GM21423 (cell line): Measurements from ENCODE around the gene ACSL3.
"Not testable (repeated sequence)": the region's sequence is repeated elsewhere in the genome, so short reads cannot be mapped to it uniquely, and the experiment has no call there.

Experiments
- ATAC-seq: cut with Tn5 transposase; IDR thresholded peaks from one replicate; pipeline ENCODE4 v1.9.1; 2021; ENCODE audit warnings: mild to moderate bottlenecking, moderate library complexity; ENCODE audit not compliant: unreplicated experiment

The ACSL3 gene

DNA sequence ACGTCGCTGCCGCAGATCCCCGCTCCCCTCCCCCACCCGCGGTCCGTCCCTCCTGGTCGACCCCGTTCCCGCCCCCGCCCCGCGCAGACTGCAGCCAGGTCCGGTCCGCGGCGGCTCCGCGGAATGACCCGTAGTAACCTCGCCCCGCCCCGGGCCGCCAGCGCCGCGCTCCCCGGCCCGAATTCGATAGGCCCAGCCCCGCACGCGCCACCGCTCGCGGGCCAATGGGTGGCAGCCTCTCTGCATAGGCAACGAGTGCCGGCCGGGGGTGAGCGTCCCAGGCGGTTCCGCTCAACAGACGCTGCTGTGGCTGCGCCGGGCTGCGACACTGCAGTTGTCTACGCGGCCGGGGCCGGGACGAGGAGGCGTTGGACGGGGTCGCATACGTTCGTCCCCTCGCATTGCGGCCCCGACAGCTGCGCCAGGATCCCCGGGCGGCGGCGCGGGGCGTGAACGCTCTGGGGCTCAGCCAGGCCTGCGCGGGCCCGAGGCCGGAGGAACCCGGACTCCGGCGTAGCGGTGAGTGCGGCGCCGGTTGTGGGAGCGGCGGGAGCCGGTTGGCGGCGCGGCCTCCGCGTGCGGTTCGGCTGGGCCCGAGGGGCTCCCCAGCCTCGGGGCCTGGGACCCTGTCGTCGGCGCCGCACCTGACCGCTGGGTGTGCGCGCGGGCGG is at the start of gene ACSL3:
TSS of gene ACSL3 (plus strand) at position 297 of the 671 bp plus-strand sequence. CDS start 47,737 bp downstream, outside the sequence.
- ATAC-seq, result peak; percentile 98

- ATAC-seq, result no peak
Measured at GRCh38 chr2:222811828-222812227, 49.0 kb upstream of the ACSL3 start.

- peak; percentile 90 for ATAC-seq
Measured at GRCh38 chr2:222813177-222813843, 47.5 kb upstream of the ACSL3 start.

DNA sequence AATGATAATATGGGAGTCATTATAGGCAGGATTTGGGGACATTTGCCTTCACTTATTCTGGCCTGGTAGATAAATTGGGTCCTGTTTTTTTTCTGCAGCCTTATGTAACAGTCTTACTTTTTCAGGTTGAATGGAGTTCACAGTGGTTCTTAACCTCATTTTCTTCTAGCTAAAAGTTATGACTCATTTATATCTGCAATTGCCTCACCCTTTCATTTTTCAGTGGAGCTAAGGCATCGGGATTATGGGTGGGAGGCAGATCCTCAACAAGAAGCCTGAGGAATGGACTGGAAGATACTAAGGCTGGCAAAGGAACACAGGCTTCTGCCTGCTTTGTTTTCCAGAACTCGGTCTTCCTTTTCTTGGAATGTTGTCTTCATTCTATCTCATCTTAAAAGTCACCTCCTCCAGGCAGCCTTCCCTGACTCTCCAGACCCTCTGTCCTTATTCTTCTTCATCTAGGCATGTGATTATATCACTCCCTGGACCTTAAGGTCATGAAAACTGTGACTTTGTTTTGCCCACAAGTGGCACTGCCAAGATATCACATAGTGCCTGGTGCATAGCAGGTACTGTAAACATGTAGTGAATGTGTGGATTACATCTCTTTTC is 41.0 kb upstream of the ACSL3 start:
- no peak for ATAC-seq

DNA sequence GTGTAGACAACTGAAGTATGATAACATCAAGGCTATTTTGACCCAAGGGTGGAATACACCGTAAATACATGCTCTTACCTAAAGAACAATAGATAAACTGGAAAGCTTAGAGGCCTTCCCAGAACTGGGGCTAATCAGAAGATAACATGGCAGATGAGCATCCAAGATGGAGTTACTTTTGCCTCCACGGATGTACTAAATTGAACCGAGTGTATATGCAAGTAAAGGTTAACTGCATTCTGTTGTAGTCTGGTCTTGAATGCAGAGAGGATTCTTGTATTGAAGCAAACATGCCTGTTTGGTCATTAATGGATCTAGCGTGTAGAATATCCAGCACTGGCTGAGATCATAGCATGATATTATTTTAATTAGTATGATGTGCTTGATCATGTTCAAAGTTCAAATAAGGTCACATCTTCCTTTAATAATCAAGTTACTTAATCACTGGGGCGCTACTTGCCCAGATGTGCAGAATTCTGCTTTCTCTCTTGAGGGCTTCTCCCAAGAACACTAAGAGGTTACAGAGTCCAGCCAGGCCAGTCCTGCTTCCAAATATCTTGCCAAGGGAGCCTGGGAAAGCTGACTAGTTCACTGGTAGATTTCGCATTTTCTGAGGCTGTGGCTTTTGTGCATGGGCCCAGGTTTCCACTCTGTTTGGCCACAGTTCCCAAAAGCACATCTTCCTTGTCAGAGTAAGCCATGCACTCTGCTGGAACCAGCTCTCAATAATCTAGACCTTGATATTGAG is 37.5 kb upstream of the ACSL3 start:
- ATAC-seq, result no peak

DNA sequence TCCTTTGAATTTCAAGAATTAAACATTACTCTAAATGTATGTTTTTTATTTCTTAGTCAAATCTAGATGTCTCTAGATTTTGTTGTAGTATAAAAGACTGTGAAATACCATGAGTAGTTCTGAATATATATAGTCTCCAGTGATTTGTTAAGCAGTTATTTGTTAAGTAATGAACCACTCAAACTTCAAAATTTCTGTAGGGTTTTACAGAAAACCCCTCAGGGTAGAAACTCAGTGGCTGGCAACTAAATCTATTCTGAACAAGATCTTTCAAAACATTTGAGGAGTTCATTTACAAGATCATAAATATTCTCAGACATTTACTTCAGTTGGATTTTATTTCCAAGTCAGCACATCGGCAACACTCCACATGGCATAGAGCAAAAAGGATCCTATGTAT is 35.8 kb upstream of the ACSL3 start:
- no peak for ATAC-seq

DNA sequence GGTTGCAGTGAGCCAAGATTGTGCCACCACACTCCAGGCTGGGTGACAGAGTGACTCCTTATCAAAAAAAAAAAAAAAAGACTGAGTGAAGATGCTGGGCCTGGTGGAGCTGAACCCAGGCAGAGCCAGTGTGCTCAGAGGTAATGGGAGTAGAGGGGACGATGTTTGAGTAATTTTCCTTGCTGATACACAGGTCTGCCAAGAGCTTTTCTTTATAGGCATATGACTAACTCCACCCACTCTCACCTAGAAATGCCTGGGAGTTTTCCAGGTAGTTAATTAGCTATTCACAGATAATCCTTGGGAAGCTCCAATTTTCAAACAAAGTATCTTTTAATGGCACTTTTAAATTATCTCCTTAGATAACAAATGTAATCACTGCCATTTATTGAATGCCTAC is 33.4 kb upstream of the ACSL3 start:
- no peak for ATAC-seq

GRCh38 chr2:222828572-222828971 is 32.3 kb upstream of the ACSL3 start:
- ATAC-seq, result no peak

GRCh38 chr2:222830164-222830563 is 30.7 kb upstream of the ACSL3 start:
- no peak for ATAC-seq

DNA sequence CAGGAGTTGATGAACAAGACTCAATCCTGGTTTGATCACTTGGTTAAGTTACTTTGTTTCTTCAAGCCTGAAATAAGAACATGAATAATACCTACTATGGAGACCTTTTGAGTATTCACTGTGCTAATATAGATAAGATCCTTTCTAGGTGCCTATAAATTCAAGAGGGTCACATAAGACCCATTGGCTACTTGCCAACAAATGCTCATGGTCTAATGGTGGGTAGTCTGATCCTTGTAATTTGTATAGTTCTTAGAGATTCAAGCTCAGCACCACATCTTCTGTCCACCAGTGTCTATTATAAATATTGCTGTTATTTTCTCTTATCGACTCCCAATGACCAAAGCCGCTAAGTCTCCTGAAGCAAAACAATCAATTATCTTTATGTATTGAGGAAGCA is 27.4 kb upstream of the ACSL3 start:
- no peak for ATAC-seq

DNA sequence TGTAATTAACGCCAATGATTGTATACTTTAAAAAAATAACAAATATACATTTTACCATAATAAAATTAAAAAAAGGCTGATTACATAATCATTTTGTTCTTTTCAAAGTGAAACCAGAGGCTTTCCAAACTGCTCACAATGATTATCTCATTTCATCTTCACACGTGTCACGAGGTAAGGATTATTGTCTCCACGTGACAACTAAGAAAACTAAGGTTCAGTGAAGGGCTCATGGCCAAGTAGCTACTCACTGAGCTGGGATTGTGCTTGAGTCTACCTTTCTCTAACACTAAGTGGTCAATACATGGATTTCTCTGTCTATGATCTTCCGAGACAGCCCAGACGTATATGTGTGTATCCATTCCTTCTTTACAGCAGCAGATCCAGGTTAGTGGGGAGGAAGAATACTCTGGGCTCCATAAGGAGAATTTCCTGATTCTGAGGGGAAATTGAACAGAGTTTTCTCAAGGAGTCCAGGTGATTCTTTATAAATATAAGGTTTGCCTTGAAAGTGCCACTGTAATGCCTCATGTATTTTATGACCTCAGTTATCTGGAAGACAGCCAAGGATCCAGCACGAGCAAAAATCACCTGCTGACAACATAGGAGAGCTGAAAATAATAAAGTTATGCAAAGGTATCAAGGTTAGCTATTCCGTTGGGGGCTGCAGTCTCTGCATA is 25.6 kb upstream of the ACSL3 start:
- no peak for ATAC-seq

DNA sequence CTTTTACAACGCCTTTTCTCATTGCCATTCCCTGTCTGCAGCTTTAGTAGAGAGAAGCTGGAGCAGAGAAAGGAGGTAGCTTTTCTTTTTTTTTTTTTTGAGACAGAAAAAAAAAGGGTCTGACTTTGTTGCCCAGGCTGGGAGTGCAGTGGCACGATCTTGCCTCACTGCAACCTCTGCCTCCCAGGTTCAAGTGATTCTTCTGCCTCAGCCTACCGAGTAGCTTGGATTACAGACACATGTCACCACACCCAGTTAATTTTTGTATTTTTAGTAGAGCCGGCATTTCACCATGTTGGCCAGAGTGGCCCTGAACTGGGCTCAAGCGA is 25.0 kb upstream of the ACSL3 start:
- ATAC-seq, result no peak

- no peak for ATAC-seq
Measured at GRCh38 chr2:222837643-222838056, 23.2 kb upstream of the ACSL3 start.

DNA sequence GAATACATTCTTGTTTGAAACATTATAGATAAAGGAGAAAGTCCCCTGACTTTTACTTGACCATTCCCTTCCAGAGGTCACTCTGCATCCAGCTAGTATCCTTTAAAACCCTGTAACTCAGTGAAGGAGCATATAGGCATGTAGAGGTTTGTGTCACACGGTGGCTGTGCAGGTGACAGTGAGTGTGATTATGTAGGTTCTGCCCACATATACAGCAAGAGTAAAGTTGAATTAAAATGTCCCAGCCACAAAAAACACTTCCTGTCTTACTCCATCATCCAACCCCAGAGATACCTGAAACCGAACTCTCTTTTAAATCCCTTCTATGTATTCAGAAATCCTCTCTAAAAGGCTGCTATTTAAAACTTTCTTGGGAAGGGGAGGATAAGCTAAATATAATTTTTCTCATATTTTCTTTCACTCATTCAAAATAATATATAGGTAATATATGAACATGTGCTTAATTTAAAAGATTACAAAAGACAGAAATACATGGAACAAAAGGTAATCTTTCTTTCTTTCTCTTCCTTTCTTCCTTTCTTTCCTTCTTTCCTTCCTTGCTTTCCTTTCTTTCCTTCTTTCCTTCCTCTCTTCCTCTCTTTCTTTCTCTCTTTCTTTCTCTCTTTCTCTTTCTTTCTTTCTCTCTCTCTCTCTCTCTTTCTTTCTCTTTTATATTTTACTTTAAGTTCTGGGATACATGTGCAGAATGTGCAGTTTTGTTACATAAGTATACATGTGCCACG is 20.6 kb upstream of the ACSL3 start:
- ATAC-seq, result no peak

DNA sequence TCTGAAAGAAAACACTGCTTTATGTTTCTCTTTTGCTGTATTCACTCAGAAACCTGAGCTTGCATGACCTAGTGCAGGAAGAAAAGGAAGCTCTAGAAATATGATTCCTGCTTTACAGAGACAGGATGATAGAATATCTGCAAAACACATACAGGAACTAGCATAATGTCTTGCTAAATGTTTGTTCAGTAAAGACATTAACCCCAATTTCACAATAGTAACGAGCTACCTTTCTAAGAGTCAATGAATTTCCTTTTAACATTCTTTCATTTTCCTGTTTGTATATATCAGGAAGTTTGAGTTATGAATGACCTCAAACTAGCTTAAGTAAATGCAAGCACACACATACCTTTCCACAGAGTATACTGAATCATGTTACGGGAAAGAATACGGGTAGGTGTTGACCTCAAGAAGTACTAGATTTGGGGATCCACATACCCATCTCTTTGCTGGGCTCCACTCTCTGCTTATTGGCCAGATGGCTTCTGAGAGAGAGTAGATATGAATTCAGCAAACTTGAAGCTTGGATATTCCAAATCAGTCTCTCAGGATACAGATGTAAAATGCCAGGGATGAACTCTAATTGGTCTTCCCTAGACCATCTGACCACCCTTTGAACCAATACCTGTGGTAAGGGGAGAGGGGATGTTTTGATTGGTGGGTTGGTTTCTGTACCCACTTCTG is 18.2 kb upstream of the ACSL3 start:
- ATAC-seq, result no peak

DNA sequence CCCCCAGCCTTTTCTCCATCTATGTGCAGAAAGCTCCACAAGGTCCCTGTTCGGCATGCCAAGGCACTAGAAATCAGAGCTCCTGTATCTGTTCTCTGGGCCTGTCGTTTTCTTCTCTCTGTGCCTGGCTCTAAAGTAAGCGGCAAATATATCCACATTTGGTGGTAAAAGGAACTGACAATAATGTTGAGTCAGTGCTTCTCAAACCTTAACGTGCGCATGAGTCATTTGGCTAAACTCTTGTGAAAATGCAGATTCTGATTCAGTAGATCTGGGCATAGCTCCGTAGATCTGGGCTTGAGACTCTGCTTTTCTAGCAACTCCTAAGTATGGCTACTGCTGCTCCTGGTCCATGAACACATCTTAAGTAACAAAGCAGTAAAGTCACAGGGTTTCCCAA is 16.5 kb upstream of the ACSL3 start:
- ATAC-seq, result no peak

DNA sequence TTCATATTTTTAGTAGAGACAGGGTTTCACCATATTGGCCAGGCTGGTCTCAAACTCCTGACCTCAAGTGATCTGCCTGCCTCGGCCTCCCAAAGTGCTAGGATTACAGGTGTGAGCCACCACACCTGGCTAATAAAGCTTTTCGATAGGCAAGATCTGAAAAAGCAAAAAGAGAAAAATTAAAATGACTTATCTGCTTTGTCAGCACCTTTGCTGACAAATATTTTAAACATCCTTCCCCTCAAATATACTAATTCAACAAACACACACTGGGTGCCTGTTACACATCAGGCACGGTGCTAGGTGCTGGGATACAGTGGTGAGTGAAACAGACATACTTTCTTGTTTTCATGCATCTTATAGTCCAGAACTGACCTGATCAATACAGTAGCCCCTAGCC is 15.5 kb upstream of the ACSL3 start:
- not testable (repeated sequence) for ATAC-seq

DNA sequence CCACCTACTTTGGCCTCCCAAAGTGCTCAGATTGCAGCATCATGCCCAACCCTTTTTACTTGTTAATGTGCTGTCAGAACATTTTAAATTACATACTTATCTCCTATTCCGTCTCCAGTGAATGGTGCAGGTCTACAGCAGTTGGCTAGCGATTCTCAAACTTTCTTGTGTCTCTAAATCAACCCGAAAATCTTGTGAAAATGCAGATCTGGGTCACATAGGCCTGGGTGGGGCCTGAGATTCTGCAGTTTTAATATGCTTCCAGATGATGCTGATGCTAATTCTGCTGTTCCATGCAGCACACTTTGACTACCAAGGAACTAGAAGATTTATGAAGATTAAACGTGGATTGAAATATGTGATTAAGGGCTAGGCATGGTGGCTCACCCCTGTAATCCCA is 14.8 kb upstream of the ACSL3 start:
- ATAC-seq, result no peak

- not testable (repeated sequence) for ATAC-seq
Measured at GRCh38 chr2:222848031-222848430, 12.8 kb upstream of the ACSL3 start.

- no peak for ATAC-seq
Measured at GRCh38 chr2:222848862-222849261, 12.0 kb upstream of the ACSL3 start.
